ENCODE results near the gene TTC22.

Gene TTC22

GRCh38 chr1:54826226-54826816 is 25.2 kb upstream of the TTC22 start:
- Histone ChIP-seq H3K36me3 (ENCODE audit: control insufficient read depth in 1 of 2, insufficient read depth in 2 of 2, low read length in 2 of 2) (no peaks in the 10 kb centered on the region), H3K4me1 (ENCODE audit: control insufficient read depth in 1 of 2, insufficient read depth in 2 of 2, low read length in 2 of 2) (no peaks in the 10 kb centered on the region), H3K27ac (ENCODE audit: low read length) (no peak overlapping the region), H3K9me3 (ENCODE audit: control insufficient read depth in 1 of 2, low read length in 2 of 2) (peaks cover 0 to 23% of the 10 kb centered on the region in 2 donors), H3K27me3 (ENCODE audit: low read depth, low read length) (no peaks in the 10 kb centered on the region), H3K4me3 (ENCODE audit: low read depth in 1 of 2, low read length in 2 of 2) (no peak overlapping the region)

GRCh38 chr1:54825696-54826095 is 24.6 kb upstream of the TTC22 start:
- no peak overlapping the region for H3K4me3 ChIP-seq (ENCODE audit: low read depth in 1 of 2, low read length in 2 of 2)
- H3K27ac ChIP-seq (ENCODE audit: low read length), result no peak overlapping the region
- no peaks in the 10 kb centered on the region for H3K27me3 ChIP-seq (ENCODE audit: low read depth, low read length)
- H3K9me3 ChIP-seq (ENCODE audit: control insufficient read depth in 1 of 2, low read length in 2 of 2), result peaks cover 0 to 23% of the 10 kb centered on the region in 2 donors
- H3K4me1 ChIP-seq (ENCODE audit: control insufficient read depth in 1 of 2, insufficient read depth in 2 of 2, low read length in 2 of 2), result no peaks in the 10 kb centered on the region
- H3K36me3 ChIP-seq (ENCODE audit: control insufficient read depth in 1 of 2, insufficient read depth in 2 of 2, low read length in 2 of 2), result no peaks in the 10 kb centered on the region

GRCh38 chr1:54823670-54824069 is 22.5 kb upstream of the TTC22 start:
- Histone ChIP-seq H3K27ac (ENCODE audit: low read length) (no peak overlapping the region), H3K27me3 (ENCODE audit: low read depth, low read length) (no peaks in the 10 kb centered on the region), H3K4me3 (ENCODE audit: low read depth in 1 of 2, low read length in 2 of 2) (no peak overlapping the region), H3K36me3 (ENCODE audit: control insufficient read depth in 1 of 2, insufficient read depth in 2 of 2, low read length in 2 of 2) (no peaks in the 10 kb centered on the region), H3K9me3 (ENCODE audit: control insufficient read depth in 1 of 2, low read length in 2 of 2) (peaks cover 0 to 22% of the 10 kb centered on the region in 2 donors), H3K4me1 (ENCODE audit: control insufficient read depth in 1 of 2, insufficient read depth in 2 of 2, low read length in 2 of 2) (no peaks in the 10 kb centered on the region)

GRCh38 chr1:54819733-54820132 is 18.6 kb upstream of the TTC22 start:
- Histone ChIP-seq H3K27ac (ENCODE audit: low read length) (no peak overlapping the region), H3K9me3 (ENCODE audit: control insufficient read depth in 1 of 2, low read length in 2 of 2) (peaks cover 0 to 18% of the 10 kb centered on the region in 2 donors)

GRCh38 chr1:54819195-54819536 is 18.0 kb upstream of the TTC22 start:
- Histone ChIP-seq H3K4me1 (ENCODE audit: control insufficient read depth in 1 of 2, insufficient read depth in 2 of 2, low read length in 2 of 2) (no peaks in the 10 kb centered on the region), H3K9me3 (ENCODE audit: control insufficient read depth in 1 of 2, low read length in 2 of 2) (peaks cover 0 to 17% of the 10 kb centered on the region in 2 donors), H3K27ac (ENCODE audit: low read length) (no peak overlapping the region), H3K36me3 (ENCODE audit: control insufficient read depth in 1 of 2, insufficient read depth in 2 of 2, low read length in 2 of 2) (no peaks in the 10 kb centered on the region), H3K4me3 (ENCODE audit: low read depth in 1 of 2, low read length in 2 of 2) (no peak overlapping the region), H3K27me3 (ENCODE audit: low read depth, low read length) (no peaks in the 10 kb centered on the region)

More at GRCh38 chr1:54819733-54820132, 18.6 kb upstream of the TTC22 start:
- no peak overlapping the region for H3K4me3 ChIP-seq (ENCODE audit: low read depth in 1 of 2, low read length in 2 of 2)
- no peaks in the 10 kb centered on the region for H3K27me3 ChIP-seq (ENCODE audit: low read depth, low read length)
- no peaks in the 10 kb centered on the region for H3K4me1 ChIP-seq (ENCODE audit: control insufficient read depth in 1 of 2, insufficient read depth in 2 of 2, low read length in 2 of 2)
- H3K36me3 ChIP-seq (ENCODE audit: control insufficient read depth in 1 of 2, insufficient read depth in 2 of 2, low read length in 2 of 2), result no peaks in the 10 kb centered on the region

- H3K27me3 ChIP-seq (ENCODE audit: low read depth, low read length), result no peaks in the 10 kb centered on the region
- no peak overlapping the region for H3K4me3 ChIP-seq (ENCODE audit: low read depth in 1 of 2, low read length in 2 of 2)
- H3K4me1 ChIP-seq (ENCODE audit: control insufficient read depth in 1 of 2, insufficient read depth in 2 of 2, low read length in 2 of 2), result no peaks in the 10 kb centered on the region
- no peak overlapping the region for H3K27ac ChIP-seq (ENCODE audit: low read length)
- no peaks in the 10 kb centered on the region for H3K36me3 ChIP-seq (ENCODE audit: control insufficient read depth in 1 of 2, insufficient read depth in 2 of 2, low read length in 2 of 2)
- H3K9me3 ChIP-seq (ENCODE audit: control insufficient read depth in 1 of 2, low read length in 2 of 2), result peaks cover 0 to 11% of the 10 kb centered on the region in 2 donors
These were observed 17.5 kb upstream of the TTC22 start for GRCh38 chr1:54818461-54819194.

- no peaks in the 10 kb centered on the region for H3K27me3 ChIP-seq (ENCODE audit: low read depth, low read length)
- no peaks in the 10 kb centered on the region for H3K9me3 ChIP-seq (ENCODE audit: control insufficient read depth in 1 of 2, low read length in 2 of 2)
- H3K27ac ChIP-seq (ENCODE audit: low read length), result no peak overlapping the region
- no peaks in the 10 kb centered on the region for H3K36me3 ChIP-seq (ENCODE audit: control insufficient read depth in 1 of 2, insufficient read depth in 2 of 2, low read length in 2 of 2)
- no peak overlapping the region for H3K4me3 ChIP-seq (ENCODE audit: low read depth in 1 of 2, low read length in 2 of 2)
- no peaks in the 10 kb centered on the region for H3K4me1 ChIP-seq (ENCODE audit: control insufficient read depth in 1 of 2, insufficient read depth in 2 of 2, low read length in 2 of 2)
These were observed 15.8 kb upstream of the TTC22 start for GRCh38 chr1:54816951-54817350.

GRCh38 chr1:54816130-54816529 is 15.0 kb upstream of the TTC22 start:
- no peaks in the 10 kb centered on the region for H3K36me3 ChIP-seq (ENCODE audit: control insufficient read depth in 1 of 2, insufficient read depth in 2 of 2, low read length in 2 of 2)
- peak overlapping the region; percentile 60 for H3K27ac ChIP-seq (ENCODE audit: low read length)
- H3K4me1 ChIP-seq (ENCODE audit: control insufficient read depth in 1 of 2, insufficient read depth in 2 of 2, low read length in 2 of 2), result no peaks in the 10 kb centered on the region
- H3K9me3 ChIP-seq (ENCODE audit: control insufficient read depth in 1 of 2, low read length in 2 of 2), result no peaks in the 10 kb centered on the region
- H3K27me3 ChIP-seq (ENCODE audit: low read depth, low read length), result no peaks in the 10 kb centered on the region
- no peak overlapping the region for H3K4me3 ChIP-seq (ENCODE audit: low read depth in 1 of 2, low read length in 2 of 2)

GRCh38 chr1:54815086-54815876 is 14.2 kb upstream of the TTC22 start:
- H3K27ac ChIP-seq (ENCODE audit: low read length), result peak overlapping the region; percentile 60

GRCh38 chr1:54814571-54814970 is 13.4 kb upstream of the TTC22 start:
- Histone ChIP-seq H3K36me3 (ENCODE audit: control insufficient read depth in 1 of 2, insufficient read depth in 2 of 2, low read length in 2 of 2) (no peaks in the 10 kb centered on the region), H3K4me1 (ENCODE audit: control insufficient read depth in 1 of 2, insufficient read depth in 2 of 2, low read length in 2 of 2) (no peaks in the 10 kb centered on the region), H3K27ac (ENCODE audit: low read length) (peak overlapping the region; percentile 39), H3K4me3 (ENCODE audit: low read depth in 1 of 2, low read length in 2 of 2) (no peak overlapping the region), H3K9me3 (ENCODE audit: control insufficient read depth in 1 of 2, low read length in 2 of 2) (no peaks in the 10 kb centered on the region), H3K27me3 (ENCODE audit: low read depth, low read length) (no peaks in the 10 kb centered on the region)

More at GRCh38 chr1:54815086-54815876, 14.2 kb upstream of the TTC22 start:
- no peaks in the 10 kb centered on the region for H3K27me3 ChIP-seq (ENCODE audit: low read depth, low read length)
- no peaks in the 10 kb centered on the region for H3K36me3 ChIP-seq (ENCODE audit: control insufficient read depth in 1 of 2, insufficient read depth in 2 of 2, low read length in 2 of 2)
- H3K9me3 ChIP-seq (ENCODE audit: control insufficient read depth in 1 of 2, low read length in 2 of 2), result no peaks in the 10 kb centered on the region
- no peak overlapping the region for H3K4me3 ChIP-seq (ENCODE audit: low read depth in 1 of 2, low read length in 2 of 2)
- no peaks in the 10 kb centered on the region for H3K4me1 ChIP-seq (ENCODE audit: control insufficient read depth in 1 of 2, insufficient read depth in 2 of 2, low read length in 2 of 2)

- no peaks in the 10 kb centered on the region for H3K27me3 ChIP-seq (ENCODE audit: low read depth, low read length)
- H3K4me3 ChIP-seq (ENCODE audit: low read depth in 1 of 2, low read length in 2 of 2), result no peak overlapping the region
- H3K36me3 ChIP-seq (ENCODE audit: control insufficient read depth in 1 of 2, insufficient read depth in 2 of 2, low read length in 2 of 2), result no peaks in the 10 kb centered on the region
- no peaks in the 10 kb centered on the region for H3K9me3 ChIP-seq (ENCODE audit: control insufficient read depth in 1 of 2, low read length in 2 of 2)
- H3K27ac ChIP-seq (ENCODE audit: low read length), result peak overlapping the region; percentile 39
- H3K4me1 ChIP-seq (ENCODE audit: control insufficient read depth in 1 of 2, insufficient read depth in 2 of 2, low read length in 2 of 2), result no peaks in the 10 kb centered on the region
These were observed 13.0 kb upstream of the TTC22 start for GRCh38 chr1:54814126-54814498.
